Retina (tissue), 1 donor: ENCODE data around the gene USP25.

Source experiments
- DNase-seq: peaks from one replicate; pipeline ENCODE4 v3.0.0-alpha.2; 2016

Gene USP25

GRCh38 chr21:15820852-15821379 is 91.1 kb downstream of the USP25 start:
- no peak for DNase-seq

- no peak for DNase-seq
These were observed 93.8 kb downstream of the USP25 start for GRCh38 chr21:15823486-15824150.

- no peak for DNase-seq
These were observed 95.9 kb downstream of the USP25 start for GRCh38 chr21:15825700-15826099.

GRCh38 chr21:15826147-15826780 is 96.5 kb downstream of the USP25 start:
- no peak for DNase-seq

- no peak for DNase-seq
These were observed 97.3 kb downstream of the USP25 start for GRCh38 chr21:15826908-15827601.

- no peak for DNase-seq
These were observed 101.7 kb downstream of the USP25 start for GRCh38 chr21:15831497-15831896.

- DNase-seq, result no peak
These were observed 107.9 kb downstream of the USP25 start for GRCh38 chr21:15837645-15838044.

- no peak for DNase-seq
These were observed 109.2 kb downstream of the USP25 start for GRCh38 chr21:15839026-15839425.

- no peak for DNase-seq
These were observed 109.8 kb downstream of the USP25 start for GRCh38 chr21:15839601-15840000.

- no peak for DNase-seq
These were observed 110.6 kb downstream of the USP25 start for GRCh38 chr21:15840406-15840805.

- no peak for DNase-seq
These were observed 112.2 kb downstream of the USP25 start for GRCh38 chr21:15841856-15842564.

- DNase-seq, result no peak
These were observed 112.7 kb downstream of the USP25 start for GRCh38 chr21:15842565-15842880.

GRCh38 chr21:15843766-15844165 is 114.0 kb downstream of the USP25 start:
- DNase-seq, result no peak

- no peak for DNase-seq
These were observed 119.1 kb downstream of the USP25 start for GRCh38 chr21:15848634-15849560.

GRCh38 chr21:15849927-15850326 is 120.1 kb downstream of the USP25 start:
- no peak for DNase-seq

GRCh38 chr21:15850645-15851044 is 120.9 kb downstream of the USP25 start:
- no peak for DNase-seq

GRCh38 chr21:15852146-15852545 is 122.4 kb downstream of the USP25 start:
- no peak for DNase-seq

- DNase-seq, result no peak
These were observed 123.3 kb downstream of the USP25 start for GRCh38 chr21:15853126-15853525.

- no peak for DNase-seq
These were observed 127.0 kb downstream of the USP25 start for GRCh38 chr21:15856813-15857212.

GRCh38 chr21:15857740-15858139 is 128.0 kb downstream of the USP25 start:
- no peak for DNase-seq

- no peak for DNase-seq
These were observed 130.8 kb downstream of the USP25 start for GRCh38 chr21:15860541-15860940.

- DNase-seq, result no peak
These were observed 139.2 kb downstream of the USP25 start for GRCh38 chr21:15868940-15869339.
